HG02884 (cell line): ENCODE measurements around the gene ATP6V1C2.
"Not testable (repeated sequence)": the region's sequence is repeated elsewhere in the genome, so short reads cannot be mapped to it uniquely, and the experiment has no call there.

ENCODE experiments used
- ATAC-seq: cut with Tn5 transposase; IDR thresholded peaks from one replicate; pipeline ENCODE4 v1.9.1; 2021; ENCODE audit warnings: mild to moderate bottlenecking, moderate library complexity; ENCODE audit not compliant: unreplicated experiment

ATP6V1C2 gene

DNA sequence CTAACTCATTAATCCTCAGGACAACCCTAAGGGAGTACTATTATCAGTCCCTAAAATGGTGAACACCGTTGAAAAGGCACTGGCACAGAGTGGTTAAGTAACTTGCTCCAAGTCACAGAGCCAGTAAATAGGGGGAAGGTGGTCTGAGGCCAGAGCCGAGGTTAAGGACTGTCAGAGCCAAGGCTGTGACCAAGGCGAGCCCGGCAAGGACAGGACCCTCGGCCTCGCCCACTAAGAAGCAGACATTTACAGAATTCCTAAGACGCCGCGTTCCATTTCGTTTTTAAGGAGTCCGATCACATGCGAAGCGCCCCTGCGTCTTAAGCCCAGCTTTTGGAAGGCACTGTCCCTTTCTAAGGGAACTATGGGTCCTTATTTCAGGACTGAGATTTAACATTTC lies 90.1 kb downstream of the ATP6V1C2 start:
- no peak for ATAC-seq

DNA sequence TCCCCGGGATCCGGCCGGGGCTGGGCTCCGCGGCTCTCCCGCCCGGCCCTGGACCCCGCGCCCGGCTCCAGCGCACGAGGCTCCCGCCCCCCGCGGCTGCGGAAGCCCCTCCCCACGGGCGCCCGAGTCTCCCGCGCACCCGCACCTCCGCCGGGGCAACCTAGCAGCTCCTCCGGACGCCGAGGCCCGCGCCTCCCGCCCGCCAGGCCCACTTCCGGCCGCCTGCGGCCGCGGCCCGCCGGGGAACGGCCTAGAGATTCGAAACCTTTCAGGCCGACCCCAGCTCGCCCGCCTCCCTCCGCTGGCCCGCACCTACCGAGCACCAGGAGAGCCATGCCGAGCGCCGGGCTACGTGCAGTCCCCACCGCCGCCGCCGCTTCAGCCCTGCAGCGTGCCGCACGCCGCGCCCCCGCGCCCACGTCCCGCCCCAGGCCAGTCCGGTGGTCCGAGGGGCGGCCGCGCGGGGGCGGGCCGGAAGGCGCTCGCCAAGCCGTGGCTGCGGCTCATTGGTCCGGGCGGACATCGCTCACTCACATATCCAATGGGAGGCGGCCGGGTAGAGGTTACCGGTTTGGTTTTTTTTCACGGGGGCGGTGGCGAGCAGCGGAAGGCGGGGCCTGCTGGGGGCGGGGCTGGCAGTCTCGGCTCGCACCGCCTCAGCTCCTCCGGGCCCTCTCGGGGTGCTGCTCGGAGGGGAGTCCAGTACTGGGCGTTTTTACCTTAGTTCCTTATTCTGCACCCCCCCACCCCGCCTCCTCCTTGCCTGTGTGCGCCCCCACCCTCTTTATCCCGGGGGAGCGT lies 91.1 kb downstream of the ATP6V1C2 start, which contains the start of gene PDIA6:
PDIA6 (minus strand) TSS at position 424 of the 801 bp plus-strand sequence; CDS start at position 335, 89 bp downstream.
- ATAC-seq, result peak; percentile 89

DNA sequence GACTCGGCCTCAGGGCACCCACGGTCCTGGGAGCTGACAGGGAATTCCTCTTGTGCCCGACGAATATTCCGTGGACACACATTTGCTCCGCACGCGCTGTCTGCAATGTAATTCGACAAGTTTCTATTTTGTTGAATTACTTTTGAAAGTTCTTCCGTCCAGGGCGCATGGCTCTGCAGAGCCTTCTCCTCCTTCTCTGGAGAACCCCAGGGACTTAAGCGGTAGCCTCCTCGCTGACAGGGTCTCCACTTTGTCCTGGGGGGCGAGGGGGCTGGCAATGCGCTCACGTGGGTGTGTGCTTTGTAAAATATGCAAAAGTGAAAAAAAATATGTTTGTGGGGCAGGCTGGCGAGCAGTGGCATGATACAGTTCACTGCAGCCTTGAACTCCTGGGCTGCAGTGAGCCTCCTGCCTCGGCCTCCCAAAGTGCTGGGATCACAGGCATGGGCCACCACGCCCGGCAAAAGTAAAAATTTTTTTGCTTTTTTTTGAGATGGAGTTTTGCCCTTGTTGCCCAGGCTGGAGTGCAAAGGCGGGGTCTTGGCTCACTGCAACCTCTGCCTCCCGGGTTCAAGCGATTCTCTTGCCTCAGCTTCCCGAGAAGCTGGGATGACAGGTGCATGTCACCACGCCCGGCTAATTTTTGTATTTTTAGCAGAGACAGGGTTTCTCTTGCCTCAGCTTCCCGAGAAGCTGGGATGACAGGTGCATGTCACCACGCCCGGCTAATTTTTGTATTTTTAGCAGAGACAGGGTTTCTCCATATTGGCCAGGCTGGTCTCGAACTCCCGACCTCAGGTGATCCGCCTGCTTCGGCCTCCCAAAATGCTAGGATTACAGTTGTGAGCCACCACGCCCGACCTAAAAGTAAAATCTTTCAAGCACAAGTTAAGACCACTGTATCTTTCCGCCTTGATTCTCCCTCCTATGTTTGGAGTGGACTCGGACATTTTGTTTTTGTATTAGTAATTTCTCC lies 92.0 kb downstream of the ATP6V1C2 start:
- not testable (repeated sequence) for ATAC-seq

DNA sequence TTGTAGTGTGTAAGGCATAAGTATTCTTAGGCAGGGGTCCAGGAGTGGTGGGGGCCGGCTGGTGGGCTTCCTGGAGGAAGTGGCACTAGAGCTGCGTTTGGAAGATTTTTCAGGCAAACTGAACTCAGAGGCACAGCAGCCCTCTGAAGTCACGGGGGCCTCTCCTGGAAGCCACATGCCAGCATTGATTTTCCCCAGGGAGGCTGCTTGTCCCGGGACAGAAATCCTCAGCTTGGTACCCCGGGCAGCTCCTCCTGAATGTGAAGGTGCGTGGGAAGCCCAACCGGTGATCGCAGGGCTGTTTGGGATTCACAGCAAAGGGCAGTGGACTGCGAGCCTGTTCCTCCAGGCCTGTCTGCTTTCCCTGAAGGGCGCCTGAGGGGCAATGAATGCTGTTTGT lies 92.7 kb downstream of the ATP6V1C2 start:
- no peak for ATAC-seq

DNA sequence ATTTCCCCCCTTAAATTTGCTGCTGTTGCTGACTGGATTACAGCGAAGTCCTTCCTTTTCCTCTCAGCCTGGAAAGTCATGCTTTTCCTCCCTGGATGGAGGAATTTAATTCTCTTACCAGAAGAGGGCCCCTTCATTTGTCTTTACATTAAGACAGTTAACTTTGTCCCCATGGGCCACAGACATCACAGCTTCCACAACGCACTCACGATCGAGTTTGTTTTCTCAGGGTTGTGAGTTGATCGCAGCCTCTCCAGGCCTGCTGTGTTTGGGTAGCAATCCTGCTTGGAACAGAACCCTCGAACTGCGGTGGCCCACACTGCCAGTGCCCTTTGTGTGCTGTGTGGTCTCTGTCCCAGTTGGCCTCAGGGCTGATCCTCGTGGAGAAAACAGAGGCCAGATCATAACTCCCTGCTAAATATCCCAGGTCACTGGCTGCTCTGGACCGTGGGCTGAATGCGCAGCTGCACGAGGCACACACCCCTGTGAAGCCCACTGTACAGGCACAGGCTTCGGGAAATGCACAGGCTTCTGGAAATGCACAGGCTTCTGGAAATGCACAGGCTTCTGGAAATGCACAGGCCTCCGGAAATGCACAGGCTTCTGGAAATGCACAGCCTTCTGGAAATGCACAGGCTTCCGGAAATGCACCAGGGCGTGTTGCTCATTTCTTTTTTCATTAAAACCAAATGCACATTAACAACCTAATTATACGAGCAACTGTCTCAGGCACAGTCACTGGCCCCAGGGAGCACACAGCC lies 93.3 kb downstream of the ATP6V1C2 start:
- ATAC-seq, result no peak

DNA sequence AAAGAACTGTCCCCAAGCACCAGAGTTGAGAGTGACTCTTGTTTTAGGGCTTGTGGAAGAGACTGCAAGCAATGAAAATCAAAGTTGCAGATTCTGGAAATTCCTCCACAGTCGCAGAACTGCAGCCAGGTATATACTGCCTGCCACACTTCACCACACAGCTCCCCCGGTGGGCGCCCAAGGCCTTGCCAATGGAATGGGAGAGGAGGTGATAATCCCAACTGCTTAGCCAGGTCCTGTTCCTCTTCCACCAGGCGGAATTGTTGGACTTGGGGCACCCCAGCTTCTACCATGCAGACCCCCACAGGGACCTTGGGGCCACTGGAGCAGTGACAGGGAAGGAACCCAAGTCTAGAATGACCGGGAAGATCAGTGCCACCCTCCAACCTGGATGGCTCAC lies 96.0 kb downstream of the ATP6V1C2 start:
- ATAC-seq, result no peak

DNA sequence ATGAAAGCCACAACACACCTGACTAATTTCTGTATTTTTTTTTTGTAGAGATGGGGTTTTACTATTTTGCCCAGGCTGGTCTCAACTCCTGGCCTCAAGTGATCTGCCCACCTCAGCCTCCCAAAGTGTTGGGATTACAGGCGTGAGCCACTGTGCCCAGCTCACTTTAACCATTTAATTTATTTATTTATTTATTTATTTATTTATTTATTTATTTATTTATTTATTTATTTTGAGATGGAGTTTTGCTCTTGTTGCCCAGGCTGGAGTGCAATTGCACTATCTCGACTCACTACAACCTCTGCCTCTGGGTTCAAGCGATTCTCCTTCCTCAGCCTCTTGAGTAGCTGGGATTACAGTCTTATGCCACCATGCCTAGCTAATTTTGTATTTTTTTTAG lies 96.9 kb downstream of the ATP6V1C2 start:
- ATAC-seq, result not testable (repeated sequence)

DNA sequence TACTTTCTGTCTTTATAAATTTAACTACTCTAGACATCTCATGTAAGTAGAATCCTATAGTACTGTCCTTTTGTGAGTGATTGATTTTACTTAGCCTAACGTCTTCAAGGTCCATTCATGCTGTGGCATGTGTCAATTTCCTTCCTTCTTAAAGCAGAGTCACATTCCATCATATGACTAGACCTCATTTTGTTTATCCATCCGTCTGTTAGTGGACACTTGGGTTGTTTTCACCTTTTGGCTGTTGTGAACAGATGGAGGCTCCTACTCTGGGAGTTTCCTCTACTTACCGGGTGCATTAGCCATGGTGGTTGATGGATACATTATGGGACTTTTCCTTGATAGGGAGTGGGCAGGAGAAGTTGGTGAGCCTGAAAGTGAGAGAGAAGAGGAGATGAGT lies 97.6 kb downstream of the ATP6V1C2 start:
- no peak for ATAC-seq

DNA sequence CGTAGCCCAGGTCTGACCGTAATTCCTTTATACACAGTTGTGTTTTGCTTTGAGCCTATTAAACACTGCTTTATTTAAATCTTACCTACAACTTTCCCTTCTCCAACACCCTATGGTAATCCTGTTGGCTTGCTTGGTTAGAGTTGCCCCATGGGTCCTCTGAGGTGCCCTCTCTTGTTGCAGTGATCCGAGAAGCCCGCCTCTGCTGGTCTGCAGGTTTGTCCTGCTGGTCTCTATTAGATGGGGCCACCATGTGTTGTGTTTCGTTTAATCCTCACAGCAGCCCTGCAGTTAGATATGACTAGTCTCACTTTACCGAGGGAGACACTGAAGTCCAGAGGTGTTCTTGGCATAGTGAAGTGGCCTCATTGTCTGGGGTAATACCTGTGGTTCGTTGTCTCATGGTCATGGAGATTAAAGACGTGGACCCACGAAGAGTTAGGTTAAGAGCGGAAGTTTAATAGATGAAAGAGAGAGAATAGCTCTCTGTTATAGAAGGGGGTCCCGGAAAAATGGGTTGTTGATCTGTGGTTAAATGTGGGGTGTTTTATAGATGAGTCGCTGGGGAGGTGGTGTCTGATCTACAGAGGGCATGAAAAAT lies 98.4 kb downstream of the ATP6V1C2 start:
- ATAC-seq, result no peak

DNA sequence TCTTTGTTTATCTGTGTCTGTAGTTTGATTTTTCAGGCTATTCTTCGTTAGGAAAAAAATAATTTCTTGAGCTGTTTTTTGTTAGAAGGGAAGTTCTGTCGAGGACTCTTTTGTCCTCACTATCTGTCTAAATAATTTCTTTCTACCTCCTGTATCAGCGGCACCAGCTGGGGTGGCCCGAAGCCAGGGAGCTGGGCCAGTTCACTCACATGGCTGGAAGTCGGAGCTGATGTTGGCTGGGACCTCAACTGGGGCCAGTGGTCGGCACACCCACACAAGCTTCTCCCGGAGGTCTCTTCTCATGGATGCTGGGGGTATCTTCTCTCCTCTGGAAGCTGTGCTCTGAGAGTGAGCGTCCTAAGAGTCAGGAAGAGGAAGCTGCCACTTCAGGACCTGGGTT lies 99.1 kb downstream of the ATP6V1C2 start:
- no peak for ATAC-seq

DNA sequence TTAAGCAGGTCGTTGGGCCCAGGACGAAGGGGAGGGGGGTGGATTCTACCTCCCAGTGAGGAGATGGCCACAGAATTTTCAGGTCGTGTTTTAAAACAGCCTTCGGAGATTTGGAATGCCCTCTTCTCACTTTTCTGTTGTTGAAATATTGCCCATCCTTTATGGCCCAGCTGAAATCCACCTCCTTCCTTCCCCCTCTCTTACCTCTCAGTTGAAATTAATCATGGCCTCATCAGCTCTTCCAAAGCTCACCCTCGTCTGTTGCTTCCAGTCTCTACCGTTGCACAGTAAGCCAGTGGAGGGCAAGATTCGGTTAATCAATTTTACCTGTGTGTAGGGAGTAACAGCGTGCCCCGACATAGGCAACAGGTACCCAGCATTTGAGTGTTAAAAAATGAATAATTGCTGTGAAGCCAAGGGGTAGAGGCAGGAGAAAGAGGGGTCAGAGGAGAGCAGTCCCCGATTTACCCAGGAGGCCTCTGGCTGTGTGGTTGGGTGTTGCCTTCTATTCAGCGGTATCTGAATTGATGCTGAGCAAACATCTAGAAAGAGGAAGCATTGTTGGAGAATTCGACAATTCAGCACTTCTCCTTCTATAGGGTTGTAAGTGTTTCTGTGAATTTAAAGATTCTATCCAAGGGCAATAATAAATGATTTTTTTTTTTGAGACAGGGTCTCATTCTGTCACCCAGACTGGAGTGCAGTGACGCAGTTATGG lies 99.7 kb downstream of the ATP6V1C2 start:
- ATAC-seq, result no peak

DNA sequence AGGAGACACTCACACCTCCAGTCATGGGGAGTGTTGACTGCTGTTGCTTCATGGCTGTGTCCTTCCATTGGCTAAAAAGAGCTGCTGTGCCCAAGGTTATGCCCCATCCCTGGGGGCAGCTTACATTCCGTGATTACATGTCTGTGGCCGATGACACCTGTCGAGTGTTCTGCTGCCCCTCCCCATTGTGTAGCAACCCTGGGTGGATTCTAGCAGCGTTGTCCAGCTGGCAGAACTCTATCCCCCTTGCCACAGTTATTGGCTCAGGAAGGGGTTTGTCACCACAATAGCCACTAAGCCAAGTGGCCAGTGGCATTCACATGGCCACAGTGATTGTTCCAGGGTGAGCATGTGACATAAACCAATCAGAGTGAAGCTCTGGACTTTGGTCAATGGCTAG lies 102.8 kb downstream of the ATP6V1C2 start:
- no peak for ATAC-seq

DNA sequence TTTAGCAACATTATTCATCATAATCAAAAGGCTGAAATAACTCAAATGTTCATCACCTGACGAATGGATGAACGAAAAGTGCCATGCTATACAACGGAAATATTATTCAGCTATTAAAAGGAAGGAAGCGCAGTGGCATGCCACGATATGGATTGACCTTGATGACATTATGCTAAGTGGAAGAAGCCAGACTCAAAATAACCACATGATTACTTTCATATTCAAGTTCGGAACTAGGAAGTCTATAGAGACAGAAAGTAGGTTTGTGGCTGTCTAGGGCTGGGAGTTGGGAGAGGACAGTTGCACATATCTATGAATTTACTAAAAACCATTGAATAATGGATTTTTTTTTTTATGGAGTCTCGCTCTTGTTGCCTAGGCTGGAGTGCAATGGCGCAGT lies 104.6 kb downstream of the ATP6V1C2 start:
- ATAC-seq, result no peak

DNA sequence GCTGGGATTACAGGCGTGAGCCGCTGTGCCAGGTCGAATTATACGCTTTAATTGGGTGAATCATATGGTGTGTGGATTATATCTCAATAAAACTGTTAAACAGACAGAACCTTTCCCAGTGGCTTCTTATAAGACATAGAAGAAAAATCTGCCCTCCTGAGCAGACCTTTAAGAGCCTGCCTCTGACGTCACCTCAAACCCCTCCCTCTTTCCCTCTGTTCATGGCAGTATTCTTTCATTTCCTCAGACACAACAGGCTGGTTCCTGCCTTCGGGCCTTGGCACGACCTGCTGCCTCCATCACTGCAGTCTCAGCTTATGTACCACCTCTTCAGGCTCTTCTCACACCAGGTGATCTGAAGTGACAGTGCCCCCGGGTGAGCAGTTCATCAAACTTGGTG lies 105.2 kb downstream of the ATP6V1C2 start:
- no peak for ATAC-seq

DNA sequence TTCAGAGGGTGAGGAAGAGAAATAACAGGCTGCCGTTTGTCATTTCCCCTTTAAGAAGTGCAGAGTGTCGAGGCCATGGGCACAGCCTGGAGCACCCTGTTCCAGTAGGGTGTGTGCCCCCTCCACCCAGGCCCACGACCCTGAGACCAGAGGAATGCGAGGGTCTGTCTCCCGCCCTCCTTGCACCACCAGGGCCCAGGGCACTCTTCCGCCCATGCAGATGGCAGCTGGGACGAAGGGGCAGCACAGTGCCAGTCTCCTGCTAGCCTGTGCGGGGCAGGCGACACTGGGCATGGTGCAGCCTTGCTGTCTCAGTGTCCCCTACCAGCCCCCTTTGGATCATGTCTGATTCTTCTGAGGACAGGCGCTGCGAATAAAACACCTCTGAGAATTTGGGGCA lies 106.9 kb downstream of the ATP6V1C2 start:
- no peak for ATAC-seq

DNA sequence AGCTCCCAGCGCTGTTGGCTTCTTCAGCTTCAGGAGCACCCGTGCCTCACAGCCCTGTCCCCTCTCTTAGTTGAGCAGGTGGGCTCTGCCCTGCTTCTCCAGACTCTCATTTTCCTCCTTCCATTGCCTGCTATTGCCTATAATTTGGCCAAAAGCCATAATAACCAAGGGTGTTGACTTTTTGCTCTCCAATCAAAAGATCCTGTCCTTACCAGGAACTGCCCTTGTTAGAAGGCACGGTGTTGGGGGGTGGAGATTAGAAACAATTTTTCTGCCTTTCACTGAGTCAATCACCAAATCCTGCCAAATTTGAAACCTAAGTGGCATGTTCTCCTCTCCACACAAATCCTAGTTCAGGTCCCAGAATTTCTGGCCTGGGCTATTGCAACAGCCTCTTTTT lies 107.9 kb downstream of the ATP6V1C2 start:
- no peak for ATAC-seq

DNA sequence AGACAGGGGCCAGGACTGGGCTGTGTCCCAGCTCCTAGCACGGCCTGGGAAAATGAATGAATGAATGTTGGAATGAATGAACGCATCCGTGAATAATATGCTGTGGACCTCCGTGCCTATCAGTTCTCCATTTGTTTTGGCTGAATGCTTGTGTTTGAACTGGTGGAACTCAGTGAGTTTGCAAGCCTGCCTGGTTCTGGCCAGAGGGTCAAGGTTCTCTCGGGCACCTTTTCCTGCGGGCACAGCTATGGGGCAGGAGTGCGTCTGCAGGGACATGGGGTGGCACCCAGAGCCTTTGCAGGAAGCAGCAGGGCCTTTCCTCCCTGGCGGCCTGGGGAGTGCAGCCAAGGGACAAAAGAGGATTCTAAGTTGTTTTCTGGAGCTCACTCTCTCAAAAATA lies 108.8 kb downstream of the ATP6V1C2 start:
- ATAC-seq, result no peak

DNA sequence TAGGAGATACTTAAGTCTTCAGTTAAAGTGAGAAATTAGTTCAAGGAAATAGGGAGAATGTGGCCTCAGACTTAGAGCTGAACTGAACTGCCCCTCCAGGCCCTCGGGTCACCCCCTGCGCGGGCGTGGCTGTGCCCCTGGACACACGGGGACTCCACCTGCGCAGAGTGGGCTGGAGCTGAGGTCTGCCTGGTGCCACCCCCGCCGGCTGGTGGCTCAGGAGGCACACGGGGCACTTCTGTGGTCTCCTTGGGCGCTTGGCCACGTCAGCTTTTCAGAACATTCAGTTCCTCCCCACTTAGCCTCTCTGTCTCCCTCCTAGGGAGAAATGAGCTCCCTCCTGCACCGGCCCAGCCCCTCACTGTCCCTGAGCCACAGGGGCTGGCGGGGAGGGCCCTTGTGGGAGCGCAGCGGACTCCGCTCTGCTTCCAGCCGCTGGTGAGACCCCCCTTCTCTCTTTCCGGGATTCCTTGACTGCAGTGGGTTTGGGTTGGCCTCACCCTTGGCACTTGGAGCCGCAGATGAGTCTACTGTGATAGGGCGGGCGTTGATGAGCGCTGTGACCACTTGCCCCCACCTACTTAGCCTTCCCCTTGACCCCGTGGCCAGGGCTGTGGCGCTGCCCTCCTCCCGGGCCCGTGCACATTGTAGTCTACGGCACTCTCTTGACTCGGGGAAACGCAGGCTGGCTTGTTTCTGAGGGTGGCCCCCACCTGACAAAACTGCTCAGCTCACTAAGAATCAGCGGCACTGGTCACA lies 109.4 kb downstream of the ATP6V1C2 start:
- no peak for ATAC-seq

DNA sequence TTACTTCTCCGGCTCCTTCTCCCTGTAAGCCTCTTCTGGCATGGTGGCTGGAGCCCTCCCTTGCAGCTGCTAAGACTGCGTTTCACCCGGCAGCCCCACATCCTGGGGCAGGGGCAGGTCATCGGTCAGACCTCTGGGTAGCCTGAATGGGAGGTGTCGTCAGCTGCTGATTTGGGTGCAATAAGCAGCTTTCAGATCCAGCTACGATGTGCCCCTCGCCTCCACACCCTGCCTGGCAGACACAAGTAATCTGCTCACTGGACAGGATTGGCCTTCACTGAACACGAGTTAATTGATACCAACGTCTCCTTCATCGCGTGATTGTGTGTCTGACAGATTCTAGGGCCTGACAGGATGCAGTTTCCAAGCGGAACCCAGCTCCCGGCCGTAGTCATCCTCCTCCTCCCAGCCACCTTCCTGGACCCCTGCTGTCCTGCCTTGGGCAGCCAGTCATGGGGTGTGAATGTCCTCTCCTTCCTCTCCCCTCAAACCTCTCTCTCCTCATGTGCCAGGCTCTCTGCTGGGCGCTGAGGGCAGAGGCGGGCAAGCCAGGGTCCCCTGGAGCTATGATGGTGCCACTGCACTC lies 110.1 kb downstream of the ATP6V1C2 start:
- no peak for ATAC-seq
